Spleen (tissue), 7 donors: ENCODE data around the gene CDH9.

Experiments used
- POLR2A ChIP-seq, 3 donors: fragments of 450-650 bp; IDR thresholded peaks; one replicate each; pipeline ENCODE4 v1.5.1; 2017; ENCODE audit warnings: antibody characterized with exemption in 3 of 3, mild to moderate bottlenecking in 1 of 3
- POLR2AphosphoS5 ChIP-seq, 3 donors: sonication (generic); formaldehyde crosslinking; IDR thresholded peaks; one replicate each; pipeline ENCODE4 v1.5.1; 2017; ENCODE audit warnings: antibody characterized with exemption in 3 of 3
- TF ChIP-seq, protein P1 (sequence below), 11 experiments: fragments of 200-600 bp in 7 of 11; fragments of 450-650 bp in 4 of 11; sonication (generic) in 4 of 11; IDR thresholded peaks in 8 of 11; conservative IDR thresholded peaks in 3 of 11; 1 replicate in 7 of 11; 2 replicates in 4 of 11; pipeline versions ENCODE4 v1.4.0 to v1.8.0; 2016 to 2021; ENCODE audit warnings: antibody characterized with exemption in 11 of 11, inconsistent platforms in 4 of 11, mild to moderate bottlenecking in 1 of 11
- donor health status: DM: no; HTN: no; CAD: no; lungs with moderate emphysema.
- donor health status: DM: no; HTN: no; CAD: no.
- donor health status: DM: no; HTN: no; CAD: no.

- TF ChIP-seq, protein P1, sequence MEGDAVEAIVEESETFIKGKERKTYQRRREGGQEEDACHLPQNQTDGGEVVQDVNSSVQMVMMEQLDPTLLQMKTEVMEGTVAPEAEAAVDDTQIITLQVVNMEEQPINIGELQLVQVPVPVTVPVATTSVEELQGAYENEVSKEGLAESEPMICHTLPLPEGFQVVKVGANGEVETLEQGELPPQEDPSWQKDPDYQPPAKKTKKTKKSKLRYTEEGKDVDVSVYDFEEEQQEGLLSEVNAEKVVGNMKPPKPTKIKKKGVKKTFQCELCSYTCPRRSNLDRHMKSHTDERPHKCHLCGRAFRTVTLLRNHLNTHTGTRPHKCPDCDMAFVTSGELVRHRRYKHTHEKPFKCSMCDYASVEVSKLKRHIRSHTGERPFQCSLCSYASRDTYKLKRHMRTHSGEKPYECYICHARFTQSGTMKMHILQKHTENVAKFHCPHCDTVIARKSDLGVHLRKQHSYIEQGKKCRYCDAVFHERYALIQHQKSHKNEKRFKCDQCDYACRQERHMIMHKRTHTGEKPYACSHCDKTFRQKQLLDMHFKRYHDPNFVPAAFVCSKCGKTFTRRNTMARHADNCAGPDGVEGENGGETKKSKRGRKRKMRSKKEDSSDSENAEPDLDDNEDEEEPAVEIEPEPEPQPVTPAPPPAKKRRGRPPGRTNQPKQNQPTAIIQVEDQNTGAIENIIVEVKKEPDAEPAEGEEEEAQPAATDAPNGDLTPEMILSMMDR (IDR thresholded peaks at IDR 0.05 in 8 of 11, conservative IDR thresholded peaks at IDR 0.05 in 3 of 11) = no peak
- TF ChIP-seq POLR2A (IDR thresholded peaks at IDR 0.05) = no peak
- TF ChIP-seq POLR2AphosphoS5 (IDR thresholded peaks at IDR 0.05) = no peak
These were observed 79.1 kb downstream of the CDH9 start for GRCh38 chr5:26959290-26959689.
